GM12864 (cell line): ENCODE data around the gene SRRM4.

Experiments
- DNase-seq: peaks from one replicate; pipeline ENCODE4 v3.0.0-alpha.2; 2011; ENCODE audit warnings: low read depth
- H3K4me3 ChIP-seq: 2 replicates; pipeline ENCODE4 v1.5.1; 2011; ENCODE audit warnings: mild to moderate bottlenecking, low read depth, low read length, control low read depth
- CTCF ChIP-seq: IDR thresholded peaks from 2 replicates; pipeline ENCODE4 v1.5.1; 2011; ENCODE audit warnings: low read depth, mild to moderate bottlenecking, moderate library complexity, low read length, control low read depth, inconsistent platforms; ENCODE audit errors: missing control alignments

The SRRM4 gene

DNA sequence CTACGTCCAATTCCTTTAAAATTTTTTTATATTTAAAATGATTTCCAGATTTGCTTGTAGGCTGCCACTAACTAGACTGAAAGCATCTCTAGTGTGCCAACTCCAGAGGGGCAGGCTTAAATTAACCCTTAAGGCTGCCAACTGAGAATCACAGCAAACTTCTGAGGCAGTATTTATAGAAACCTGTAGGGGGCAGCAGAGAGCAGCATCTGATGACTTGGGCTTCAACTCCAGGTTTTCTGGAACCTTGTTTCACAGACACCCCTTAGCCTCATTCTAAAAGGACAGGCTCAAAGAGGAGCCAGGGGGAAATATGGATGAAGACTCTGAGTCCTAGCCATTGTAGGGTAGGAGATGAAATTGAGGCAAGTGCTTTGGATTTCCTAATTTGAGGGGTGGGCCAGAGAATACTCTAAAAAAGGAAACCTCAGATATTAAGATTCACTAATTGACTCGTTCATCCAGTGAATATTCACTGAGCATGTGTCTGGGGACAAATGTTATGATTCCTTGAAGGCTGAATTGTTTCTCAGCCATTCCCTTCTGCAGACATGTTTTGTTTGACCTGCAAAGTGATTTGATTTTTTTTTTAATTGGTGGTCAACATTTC lies 134.1 kb downstream of the SRRM4 start:
- H3K4me3 ChIP-seq = no peak overlapping the region
- peak; percentile 5 for DNase-seq
- peak; percentile 83 for TF ChIP-seq CTCF

DNA sequence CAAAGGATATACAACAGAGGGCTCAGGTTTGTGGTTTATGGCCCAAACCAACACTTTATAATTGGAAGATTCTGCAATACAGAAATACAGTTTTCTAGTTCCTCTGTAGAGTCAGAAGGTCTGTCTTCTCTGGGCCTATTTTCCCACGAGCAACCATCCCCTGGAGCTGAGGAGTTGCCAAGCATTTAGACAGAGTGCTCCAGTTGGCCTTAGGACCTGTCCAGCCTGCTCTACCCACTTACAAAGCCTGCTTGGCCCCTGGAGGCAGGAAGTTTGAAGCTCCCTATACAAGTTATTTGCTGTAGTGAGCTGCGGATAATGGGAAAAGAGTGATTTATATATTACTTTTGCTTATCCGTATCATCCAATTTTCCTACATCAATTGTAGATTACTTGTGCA lies 136.6 kb downstream of the SRRM4 start:
- H3K4me3 ChIP-seq = no peak overlapping the region
- TF ChIP-seq CTCF = no peak
- DNase-seq = no peak

- TF ChIP-seq CTCF = no peak
- no peak for DNase-seq
- H3K4me3 ChIP-seq = no peak overlapping the region
These were observed 137.3 kb downstream of the SRRM4 start for GRCh38 chr12:119118625-119119024.

DNA sequence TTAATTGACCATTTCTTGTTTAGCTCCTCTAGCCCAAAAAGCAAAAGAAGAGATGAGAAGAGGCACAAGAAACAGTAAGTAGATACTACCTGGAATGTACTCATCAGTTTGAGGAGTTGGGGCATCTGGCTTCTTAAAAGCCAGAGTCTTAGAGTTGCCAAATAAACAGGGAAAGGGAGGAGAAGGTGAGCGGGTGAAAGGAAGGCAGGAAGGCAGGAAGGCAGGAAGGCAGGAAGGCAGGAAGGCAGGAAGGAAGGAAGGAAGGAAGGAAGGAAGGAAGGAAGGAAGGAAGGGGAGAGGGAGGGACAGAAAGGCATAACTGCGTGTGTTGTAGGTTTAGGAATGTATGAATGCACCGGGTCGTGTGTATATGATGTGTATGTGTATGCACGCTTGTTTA lies 140.7 kb downstream of the SRRM4 start:
- no peak for TF ChIP-seq CTCF
- DNase-seq = no peak
- H3K4me3 ChIP-seq = no peak overlapping the region

DNA sequence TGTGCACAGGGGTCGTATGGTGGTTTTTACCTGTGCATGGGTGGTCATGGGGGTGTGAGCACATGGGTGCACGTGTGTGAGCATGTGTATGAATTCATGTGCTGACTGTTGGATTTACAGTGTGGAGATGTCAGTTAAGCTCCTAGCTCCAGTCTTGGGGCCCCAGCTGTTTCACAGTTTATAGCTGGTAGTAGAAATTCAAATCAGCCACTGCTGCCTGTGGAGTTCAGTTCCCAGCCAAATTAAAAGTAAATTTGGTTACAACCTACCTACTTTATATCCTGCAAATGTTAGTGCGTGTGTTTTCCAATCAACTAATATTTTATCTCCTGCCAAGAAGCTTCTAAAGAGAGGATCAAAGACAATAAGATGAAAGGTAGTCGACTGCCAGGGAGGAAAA lies 141.4 kb downstream of the SRRM4 start:
- TF ChIP-seq CTCF = no peak
- no peak for DNase-seq
- H3K4me3 ChIP-seq = no peak overlapping the region

DNA sequence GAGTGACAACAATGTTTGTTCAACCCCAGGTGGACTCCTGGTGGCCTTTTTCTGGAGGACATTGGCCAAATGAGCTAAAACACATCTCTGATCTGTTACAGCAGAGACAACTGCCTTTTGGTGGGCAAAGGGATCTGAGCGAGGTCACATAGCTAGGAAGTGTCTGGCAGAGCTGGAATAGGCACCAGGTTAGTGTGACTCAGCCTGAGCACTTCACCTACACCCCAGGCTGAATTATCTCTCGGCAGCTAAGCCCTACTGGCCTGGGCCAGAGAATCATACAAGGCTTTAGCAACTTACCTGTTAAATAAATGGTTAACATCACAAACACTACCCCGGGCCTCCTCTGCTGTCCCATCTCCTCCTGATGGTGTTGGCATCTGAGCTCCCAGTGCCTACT lies 147.2 kb downstream of the SRRM4 start:
- no peak for TF ChIP-seq CTCF
- DNase-seq = no peak

GRCh38 chr12:119129827-119130434 lies 148.6 kb downstream of the SRRM4 start:
- TF ChIP-seq CTCF = no peak
- no peak for DNase-seq
- no peak overlapping the region for H3K4me3 ChIP-seq

More for the DNA sequence above, 147.2 kb downstream of the SRRM4 start:
- no peak overlapping the region for H3K4me3 ChIP-seq
